HG03460 (cell line): ENCODE measurements around the gene LTA4H.

Source experiments
- ATAC-seq: cut with Tn5 transposase; IDR thresholded peaks from one replicate; pipeline ENCODE4 v1.9.1; 2021; ENCODE audit not compliant: unreplicated experiment

The LTA4H gene

GRCh38 chr12:95966287-95966870 is 69.0 kb downstream of the LTA4H start:
- no peak for ATAC-seq

GRCh38 chr12:95963096-95963495 is 72.3 kb downstream of the LTA4H start:
- ATAC-seq, result no peak

DNA sequence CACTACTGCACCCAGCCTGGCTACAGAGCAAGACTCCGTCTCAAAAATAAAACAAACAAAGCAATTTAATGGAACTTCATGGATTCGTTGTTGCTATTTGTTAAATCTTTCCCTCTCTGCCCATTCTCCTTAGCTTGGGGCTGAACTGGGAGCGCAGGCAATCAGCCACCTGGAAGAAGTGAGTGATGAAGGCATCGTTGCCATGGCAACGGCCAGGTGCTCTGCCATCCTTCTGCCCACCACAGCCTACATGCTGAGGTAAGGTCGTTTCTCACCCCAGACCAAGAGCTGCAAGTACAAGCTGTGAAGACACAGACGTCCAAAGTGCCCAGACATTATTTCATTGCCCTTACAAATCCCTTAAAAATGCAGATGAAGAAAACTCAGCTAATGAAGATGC is 73.2 kb downstream of the LTA4H start:
- no peak for ATAC-seq

- no peak for ATAC-seq
These were observed 75.1 kb downstream of the LTA4H start for GRCh38 chr12:95960241-95960640.

DNA sequence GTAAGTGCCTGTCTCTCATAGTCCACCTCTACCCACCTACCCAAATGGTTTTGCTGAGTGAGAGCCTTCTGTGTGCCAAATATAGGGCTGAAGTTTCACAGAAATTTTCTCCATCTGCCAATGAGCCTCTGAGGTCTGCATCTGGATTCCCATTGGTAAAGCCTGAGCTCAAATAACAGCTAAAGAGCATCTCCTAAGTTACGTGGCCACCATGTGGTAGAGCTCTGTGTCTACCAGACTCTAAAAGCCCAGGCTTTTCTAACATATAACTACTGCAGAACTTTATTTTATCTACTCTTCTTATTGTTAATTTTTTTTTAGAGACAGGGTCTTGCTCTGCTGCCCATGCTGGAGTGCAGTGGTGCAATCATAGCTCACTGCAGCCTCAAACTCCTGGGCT is 76.3 kb downstream of the LTA4H start:
- no peak for ATAC-seq

DNA sequence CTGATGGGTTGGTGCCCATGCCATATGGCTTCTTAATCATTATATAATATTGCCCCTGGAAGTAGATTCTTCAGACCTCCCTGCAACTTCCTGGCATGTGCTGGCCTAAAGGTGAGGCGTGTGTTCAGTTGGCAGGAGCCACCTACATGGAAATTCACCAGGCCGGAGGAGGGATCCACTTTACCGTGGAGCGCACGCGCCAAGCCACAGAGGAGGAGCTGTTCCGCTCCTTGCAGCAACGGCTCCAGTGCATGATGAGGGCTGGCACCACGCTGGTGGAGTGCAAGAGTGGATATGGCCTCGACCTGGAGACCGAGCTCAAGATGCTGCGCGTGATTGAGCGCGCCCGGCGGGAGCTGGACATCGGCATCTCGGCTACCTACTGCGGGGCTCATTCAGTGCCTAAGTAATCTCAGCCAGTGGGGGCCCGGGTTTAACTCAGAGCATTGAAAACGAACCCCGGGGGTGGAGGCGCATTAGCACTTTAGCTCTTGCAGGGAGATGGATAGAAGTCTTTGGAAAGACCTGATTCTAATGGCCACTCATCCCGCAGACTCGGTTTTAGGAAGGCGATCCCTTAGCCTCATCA is 78.7 kb downstream of the LTA4H start:
- ATAC-seq, result no peak

GRCh38 chr12:95955549-95956159 is 79.7 kb downstream of the LTA4H start:
- no peak for ATAC-seq

DNA sequence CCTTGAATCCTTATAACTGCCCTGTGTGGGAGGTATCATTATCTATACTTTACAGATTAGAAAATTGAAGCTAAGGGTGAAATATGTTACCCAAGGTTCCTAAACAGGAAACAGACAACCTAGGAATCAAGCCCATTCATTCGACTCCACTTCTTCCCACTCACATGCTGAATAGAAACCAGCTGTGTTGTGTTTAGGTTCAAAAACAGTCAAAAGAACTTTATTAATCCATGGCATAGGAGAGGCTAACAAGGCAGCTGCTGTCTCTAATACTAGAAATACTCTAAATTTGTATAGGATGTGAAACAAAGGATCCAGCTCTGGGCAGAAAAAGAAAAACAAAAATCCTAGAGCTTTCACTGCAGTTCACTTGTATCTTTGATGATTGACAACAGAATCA is 82.4 kb downstream of the LTA4H start:
- ATAC-seq, result no peak

GRCh38 chr12:95951515-95951914 is 83.9 kb downstream of the LTA4H start:
- ATAC-seq, result no peak
